Vagina (tissue), 2 donors: ENCODE data around the gene RNU6-9.

Experiments used
- POLR2A ChIP-seq, 2 donors: fragments of 450-650 bp; IDR thresholded peaks; one replicate each; pipeline ENCODE4 v1.6.1; 2017; ENCODE audit warnings: antibody characterized with exemption in 2 of 2, mild to moderate bottlenecking in 2 of 2, moderate library complexity in 2 of 2
- POLR2AphosphoS5 ChIP-seq, 2 donors: sonication (generic); formaldehyde crosslinking; IDR thresholded peaks; one replicate each; pipeline ENCODE4 v1.9.0; 2017; ENCODE audit warnings: antibody characterized with exemption in 2 of 2, mild to moderate bottlenecking in 2 of 2, low read depth in 1 of 2; ENCODE audit not compliant: insufficient read depth in 1 of 2
- TF ChIP-seq, protein P1 (sequence below), 3 experiments: fragments of 450-650 bp in 2 of 3; fragments of 200-600 bp in 1 of 3; sonication (generic) in 1 of 3; IDR thresholded peaks; one replicate each; pipeline ENCODE4 v1.5.1; 2017 to 2019; ENCODE audit warnings: antibody characterized with exemption in 3 of 3, mild to moderate bottlenecking in 2 of 3, moderate library complexity in 2 of 3

DNA sequence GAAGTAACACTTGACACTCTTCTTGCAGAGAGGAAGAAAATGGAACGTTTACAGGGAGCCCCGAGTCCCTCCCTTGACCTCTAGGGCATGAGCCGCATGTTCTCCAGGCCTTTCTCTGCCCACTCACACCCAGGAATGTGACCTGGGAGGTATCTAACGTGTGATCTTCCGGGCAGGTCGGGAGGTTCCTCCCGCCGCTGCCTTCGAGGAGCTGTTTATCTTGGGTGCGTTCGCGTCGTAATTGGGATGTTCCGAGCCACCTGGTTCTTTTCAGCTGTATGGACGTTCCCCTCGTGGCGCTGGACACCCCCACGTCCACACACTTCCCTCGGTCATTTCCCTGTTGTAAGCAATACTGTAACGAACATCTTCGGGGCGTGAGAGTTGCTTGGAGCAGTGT is 46.2 kb downstream of the RNU6-9 start:
- TF ChIP-seq, protein P1, sequence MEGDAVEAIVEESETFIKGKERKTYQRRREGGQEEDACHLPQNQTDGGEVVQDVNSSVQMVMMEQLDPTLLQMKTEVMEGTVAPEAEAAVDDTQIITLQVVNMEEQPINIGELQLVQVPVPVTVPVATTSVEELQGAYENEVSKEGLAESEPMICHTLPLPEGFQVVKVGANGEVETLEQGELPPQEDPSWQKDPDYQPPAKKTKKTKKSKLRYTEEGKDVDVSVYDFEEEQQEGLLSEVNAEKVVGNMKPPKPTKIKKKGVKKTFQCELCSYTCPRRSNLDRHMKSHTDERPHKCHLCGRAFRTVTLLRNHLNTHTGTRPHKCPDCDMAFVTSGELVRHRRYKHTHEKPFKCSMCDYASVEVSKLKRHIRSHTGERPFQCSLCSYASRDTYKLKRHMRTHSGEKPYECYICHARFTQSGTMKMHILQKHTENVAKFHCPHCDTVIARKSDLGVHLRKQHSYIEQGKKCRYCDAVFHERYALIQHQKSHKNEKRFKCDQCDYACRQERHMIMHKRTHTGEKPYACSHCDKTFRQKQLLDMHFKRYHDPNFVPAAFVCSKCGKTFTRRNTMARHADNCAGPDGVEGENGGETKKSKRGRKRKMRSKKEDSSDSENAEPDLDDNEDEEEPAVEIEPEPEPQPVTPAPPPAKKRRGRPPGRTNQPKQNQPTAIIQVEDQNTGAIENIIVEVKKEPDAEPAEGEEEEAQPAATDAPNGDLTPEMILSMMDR (IDR thresholded peaks at IDR 0.05): no peak
- TF ChIP-seq POLR2A (IDR thresholded peaks at IDR 0.05): no peak
- no peak for TF ChIP-seq POLR2AphosphoS5 (IDR thresholded peaks at IDR 0.05; ENCODE audit: insufficient read depth in 1 of 2, low read depth in 1 of 2)
